Limb (tissue), 2 donors: ENCODE data around the gene ACTG1.

ENCODE experiments used
- DNase-seq, 2 donors: peaks; one replicate each; pipeline ENCODE4 v3.0.0-alpha.2; 2016; ENCODE audit errors: extremely low spot score in 2 of 2

ACTG1 gene

DNA sequence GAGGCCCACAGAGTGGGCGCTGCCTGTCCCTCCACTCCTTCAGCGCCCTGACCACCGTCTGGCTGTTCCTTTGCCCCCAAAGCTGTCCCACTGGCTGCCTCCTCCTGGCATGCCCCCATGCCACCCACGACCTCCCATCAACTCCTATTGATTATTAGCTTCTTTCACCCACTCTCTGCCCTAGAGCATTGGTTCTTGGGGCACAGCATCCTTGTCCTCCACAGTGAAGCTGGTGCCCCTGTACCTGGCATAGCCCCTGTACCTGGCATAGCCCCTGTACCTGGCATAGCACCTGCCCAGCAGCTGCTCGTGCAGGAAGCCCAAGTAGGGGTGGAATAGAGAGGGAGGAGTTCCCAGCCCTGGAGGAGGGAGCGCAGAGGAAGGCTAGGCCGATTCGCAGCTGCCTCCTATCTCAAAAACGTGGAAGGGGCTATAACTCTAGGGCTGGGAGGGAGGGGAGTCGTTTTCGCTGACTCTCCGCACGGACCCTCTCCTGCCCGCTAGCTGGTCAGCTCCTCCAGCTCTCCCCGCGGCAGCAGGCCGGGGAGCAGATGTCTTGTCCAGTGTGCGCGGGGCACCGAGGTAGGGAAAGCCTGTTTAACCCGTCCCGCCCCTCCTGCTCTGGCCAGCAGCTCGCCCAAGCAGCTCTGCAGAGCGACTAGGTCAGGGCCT lies 5.7 kb upstream of the ACTG1 start:
- DNase-seq: peak in 1 of 2 donors; percentile 40

DNA sequence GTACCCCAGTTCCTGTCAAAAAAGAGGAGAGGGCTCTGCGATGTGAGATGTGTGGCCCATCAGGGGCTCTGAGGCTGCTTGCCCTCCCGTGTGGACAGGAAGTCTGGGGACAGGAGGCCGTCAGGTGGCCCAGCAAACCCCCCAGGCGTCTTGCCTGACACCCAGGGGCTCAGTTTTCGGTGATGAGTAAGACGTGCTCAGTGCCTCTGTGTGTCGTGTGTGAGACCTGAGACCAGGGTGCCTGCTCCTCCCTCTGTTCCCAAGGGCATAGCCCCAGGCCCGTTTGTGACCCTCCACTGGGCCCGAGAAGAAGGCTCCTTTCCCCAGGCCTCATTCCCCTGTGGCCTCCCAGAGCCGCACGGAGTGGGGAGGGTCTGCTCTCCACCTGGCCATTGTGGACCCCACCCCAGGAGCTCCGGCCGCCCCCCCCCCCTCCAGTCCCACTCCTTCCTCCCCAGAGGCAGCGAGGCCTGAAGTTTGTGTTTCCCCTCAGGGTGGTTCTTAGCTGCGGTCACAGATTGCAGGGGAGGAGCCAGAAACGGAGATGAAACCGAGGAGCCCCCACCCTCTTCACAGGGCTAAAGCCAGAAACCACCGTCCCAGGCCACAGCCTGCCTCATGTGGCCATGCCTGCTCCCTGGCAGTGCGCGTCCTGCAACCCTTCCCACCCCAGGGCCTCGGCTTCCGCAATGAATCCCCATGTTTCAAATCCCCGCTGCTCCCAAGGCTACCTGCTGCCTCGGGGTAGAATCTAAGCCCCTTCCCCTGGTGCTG lies 4.9 kb upstream of the ACTG1 start:
- peak in 1 of 2 donors; percentile 36 for DNase-seq

DNA sequence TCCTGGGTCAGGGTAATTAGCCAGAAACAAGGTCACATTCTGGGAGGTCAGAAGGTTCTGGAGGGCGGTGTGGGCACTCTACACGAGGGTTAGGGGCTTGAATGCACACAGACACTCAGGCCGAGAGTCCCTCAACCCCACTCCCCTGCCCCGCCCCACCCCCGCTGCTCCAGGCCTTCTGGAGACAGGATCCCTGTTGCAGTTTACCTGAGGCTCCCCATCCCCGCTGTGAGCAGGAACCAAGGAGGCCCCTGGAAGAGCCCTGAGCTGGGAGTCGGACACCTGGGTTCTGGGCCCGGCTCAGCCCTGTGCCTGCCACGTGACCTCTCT lies 4.4 kb upstream of the ACTG1 start:
- peak in 1 of 2 donors; percentile 31 for DNase-seq

DNA sequence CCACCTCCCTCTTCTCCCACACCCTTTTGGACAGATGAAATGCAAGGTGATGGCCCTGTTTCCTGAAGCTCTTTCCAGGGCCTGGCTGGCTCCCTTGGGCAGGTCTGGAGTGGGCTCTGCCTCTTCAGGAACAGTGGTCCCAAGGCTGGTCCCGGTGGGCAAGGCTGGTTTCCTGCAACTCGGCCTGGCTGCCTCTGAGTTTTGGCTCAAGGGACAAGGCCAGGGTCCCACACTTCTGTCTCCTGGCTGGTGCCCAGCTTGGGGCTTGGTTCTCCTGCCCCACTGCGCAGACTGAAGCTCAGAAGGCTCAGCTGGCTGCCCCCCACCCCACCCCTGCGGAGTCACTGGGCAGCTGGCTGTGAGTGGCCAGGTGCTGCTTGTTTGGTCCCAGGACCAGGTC lies 3.8 kb upstream of the ACTG1 start:
- DNase-seq: peak in 1 of 2 donors; percentile 25

DNA sequence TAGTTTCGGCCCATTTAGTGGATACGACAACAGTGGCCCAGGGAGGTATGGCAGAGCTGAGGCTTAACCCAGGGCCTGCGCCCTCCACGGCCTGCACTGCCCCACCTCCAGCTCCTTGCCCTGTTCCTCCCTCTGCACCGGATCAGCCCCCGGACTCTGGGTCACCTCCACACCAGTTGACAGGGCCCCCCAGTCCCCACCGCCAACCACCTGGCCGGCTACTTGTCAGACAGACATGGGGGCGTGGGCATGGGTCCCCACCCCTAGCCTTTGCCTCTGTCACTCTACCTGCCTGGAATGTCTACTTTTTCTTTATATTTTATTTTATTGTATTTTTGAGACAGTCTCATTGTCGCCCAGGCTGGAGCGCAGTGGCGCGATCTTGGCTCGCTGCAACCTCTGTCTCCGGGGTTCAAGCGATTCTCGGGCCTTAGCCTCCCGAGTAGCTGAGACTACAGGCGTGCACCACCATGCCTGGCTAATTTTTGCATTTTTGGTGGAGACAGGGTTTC lies 3.0 kb upstream of the ACTG1 start:
- DNase-seq: no peak

DNA sequence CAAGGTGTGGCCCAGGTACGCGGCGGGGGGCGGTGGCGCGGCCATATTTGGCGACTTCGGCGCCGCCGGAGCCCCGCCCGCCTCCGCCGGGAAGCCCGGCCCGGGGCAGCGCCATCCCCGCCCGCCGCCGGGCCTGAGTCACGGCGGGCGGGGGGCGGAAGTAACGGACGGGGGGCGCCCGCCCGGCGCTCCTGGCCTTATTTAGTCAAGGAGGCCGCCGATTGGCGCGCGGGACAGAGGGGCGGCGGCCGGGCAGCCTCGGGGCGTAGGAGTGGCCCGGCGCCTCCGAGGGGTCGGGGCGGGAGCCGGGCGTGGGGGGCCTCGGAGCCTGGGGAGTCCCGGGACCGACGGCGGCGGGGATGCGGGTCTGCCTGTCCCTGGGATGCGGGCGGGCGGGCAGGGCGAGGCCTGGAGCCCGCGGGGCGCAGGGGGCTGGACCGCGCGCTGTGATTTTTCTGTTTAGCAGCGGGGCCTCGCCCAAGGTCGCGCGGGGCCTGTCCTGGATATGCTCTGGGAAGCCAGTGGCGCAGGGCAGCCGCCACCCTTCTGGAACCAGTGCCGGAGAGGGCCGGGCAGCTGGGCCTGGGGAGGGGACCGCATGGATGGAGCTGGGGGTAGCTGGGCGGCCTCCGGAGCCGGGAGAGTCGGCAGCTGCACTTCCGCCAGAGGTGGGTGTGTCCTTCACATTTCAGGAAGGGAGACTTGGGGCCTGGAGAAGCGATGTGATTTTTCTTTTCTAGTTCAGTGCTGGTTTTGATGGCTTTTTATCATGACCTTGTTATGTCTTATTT lies 2.3 kb upstream of the ACTG1 start:
- peak; percentile 80 for DNase-seq

DNA sequence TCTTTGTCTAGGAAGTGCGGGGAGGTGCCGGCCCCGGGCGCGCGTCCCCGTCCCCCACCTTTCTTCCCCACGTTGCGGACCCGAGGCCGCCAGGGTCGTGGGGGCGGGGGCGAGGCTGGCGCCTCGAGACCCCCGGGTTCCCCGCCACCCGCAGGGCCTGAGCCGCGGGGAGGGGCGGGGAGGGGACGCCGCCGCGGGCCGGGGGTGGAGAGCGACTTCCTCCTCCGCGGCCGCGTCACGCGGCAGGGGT lies 1.8 kb upstream of the ACTG1 start:
- peak in 1 of 2 donors; percentile 81 for DNase-seq

DNA sequence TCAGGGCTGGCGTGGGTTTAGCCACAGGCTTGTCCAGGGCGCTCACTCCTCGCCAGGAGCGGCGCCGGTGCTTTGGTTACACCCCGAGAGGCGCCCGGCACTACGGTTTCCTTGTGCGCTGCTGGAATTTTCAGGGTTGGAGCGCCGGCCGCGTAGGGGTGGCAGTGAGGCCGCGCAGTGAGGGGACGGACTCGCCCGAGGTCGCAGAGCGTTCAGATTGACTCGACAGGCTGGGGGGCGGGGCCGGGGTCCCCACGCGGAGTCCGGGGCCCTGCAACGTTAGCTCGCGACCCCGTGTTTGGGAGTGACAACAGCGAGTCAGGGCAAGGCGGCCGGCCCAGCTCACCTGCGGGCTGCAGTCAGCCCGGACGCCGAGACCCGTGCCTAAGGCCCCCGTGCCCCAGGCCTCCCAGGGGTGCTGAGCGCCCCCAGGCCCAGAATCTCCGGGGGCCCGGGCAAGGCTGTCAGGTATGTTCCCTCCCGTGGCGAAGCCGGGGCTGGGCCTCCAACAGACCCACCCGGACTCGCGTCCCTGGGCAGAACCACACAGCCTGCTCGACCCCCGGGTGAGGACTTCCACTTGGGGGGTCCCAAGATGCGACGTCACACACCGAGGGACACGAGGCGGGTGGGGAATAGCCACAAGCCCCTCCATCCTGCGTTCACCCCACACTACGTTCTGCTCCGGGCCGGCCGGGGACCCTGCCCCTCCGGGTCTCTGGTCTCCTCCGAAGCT lies 1.3 kb upstream of the ACTG1 start:
- peak; percentile 60 to 77 for DNase-seq

DNA sequence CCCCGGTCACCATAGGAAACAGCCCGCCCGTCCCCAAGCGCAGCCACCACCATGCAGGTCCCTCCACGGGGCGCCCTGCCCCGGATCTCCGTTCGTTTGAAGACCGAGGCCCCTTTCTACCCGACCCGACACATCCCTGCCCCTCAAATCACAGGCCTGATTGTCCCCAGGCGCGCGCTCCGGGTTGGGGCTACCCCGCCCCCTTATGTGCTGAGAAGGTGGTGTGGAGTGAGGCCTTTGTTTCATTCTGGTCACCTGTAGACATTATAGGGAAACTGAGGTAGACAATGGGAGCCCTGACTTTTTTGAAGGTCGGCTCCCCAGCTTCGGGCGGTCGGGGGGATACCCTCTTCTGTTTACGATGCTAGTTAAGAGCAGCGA lies 763 bp upstream of the ACTG1 start:
- peak in 1 of 2 donors; percentile 80 for DNase-seq

DNA sequence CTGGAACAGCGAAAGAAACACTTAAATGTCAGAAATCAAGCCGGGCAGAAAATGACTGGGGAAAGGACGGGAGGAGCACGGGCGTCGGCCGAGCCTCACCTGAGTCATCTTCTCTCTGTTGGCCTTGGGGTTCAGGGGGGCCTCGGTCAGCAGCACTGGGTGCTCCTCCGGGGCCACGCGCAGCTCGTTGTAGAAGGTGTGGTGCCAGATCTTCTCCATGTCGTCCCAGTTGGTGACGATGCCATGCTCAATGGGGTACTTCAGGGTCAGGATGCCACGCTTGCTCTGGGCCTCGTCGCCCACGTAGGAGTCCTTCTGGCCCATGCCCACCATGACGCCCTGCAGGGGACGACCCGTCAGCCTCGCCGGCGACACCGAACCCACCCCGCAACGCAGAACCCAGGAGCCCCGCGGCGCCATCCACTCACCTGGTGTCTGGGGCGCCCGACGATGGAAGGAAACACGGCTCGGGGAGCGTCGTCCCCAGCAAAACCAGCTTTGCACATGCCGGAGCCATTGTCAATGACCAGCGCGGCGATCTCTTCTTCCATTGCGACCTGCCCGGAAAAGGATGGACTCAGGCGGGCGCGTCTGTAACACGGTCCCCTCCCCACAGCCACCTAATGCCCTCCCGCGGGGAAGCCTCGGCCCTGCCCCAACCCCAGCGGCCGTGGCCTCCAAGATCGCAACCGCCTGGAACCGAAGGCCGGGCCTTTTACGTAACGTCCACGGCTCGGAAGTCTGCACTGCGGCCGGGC lies 616 bp downstream of the ACTG1 start:
- peak in 1 of 2 donors; percentile 45 for DNase-seq

DNA sequence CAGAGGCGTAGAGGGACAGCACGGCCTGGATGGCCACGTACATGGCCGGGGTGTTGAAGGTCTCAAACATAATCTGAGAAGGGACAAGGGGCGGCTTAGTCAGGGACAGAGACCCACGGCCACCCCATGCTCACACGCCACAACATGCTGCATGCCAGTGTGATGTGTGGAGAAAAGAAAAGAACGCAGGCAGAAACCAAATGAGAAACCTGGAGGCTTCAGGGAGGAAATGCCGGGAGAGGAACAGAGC lies 1.1 kb downstream of the ACTG1 start:
- DNase-seq: peak in 1 of 2 donors; percentile 50

DNA sequence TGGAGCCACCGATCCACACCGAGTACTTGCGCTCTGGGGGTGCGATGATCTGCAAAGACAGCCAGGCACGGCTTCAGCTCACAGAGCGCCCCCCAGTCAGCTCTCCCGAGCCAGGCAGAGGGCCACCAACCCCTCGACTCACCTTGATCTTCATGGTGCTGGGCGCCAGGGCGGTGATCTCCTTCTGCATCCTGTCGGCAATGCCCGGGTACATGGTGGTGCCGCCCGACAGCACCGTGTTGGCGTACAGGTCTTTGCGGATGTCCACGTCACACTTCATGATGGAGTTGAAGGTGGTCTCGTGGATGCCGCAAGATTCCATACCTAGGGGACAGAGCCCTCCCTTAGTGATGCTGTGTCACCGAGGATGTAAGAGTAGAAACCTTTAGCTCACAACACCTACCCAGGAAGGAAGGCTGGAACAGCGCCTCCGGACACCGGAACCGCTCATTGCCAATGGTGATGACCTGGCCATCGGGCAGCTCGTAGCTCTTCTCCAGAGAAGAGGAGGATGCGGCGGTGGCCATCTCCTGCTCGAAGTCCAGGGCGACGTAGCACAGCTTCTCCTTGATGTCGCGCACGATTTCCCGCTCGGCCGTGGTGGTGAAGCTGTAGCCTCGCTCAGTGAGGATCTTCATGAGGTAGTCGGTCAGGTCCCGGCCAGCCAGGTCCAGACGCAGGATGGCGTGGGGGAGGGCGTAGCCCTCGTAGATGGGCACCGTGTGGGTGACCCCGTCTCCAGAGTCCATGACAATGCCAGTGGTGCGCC lies 1.6 kb downstream of the ACTG1 start:
- peak in 1 of 2 donors; percentile 42 for DNase-seq

DNA sequence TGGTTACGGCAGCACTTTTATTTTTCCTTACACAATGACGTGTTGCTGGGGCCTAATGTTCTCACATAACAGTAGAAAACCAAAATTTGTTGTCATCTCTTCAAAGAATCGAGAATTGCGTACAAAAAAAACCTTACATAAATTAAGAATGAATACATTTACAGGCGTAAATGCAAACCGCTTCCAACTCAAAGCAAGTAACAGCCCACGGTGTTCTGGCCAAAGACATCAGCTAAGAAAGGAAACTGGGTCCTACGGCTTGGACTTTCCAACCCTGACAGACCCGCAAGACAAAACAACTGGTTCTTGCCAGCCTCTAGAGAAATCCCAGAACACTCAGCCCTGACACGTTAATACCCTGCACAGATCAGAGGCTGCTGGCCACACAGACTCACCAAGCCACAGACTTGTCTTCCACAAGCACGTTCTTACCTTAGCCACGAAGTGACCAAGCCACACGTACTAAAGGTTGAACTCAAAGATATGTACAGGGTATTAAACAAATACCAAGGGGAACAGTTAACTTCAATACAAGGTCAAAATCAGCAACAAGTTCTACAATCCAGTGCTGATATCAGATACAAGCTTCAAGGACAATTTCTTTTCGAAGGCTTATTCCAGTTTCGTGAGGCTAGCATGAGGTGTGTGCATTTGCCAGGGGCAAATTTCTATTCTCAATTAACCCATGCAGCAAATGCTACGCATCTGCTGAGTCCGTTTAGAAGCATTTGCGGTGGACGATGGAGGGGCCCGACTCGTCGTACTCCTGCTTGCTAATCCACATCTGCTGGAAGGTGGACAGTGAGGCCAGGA lies 2.4 kb downstream of the ACTG1 start:
- DNase-seq: peak in 1 of 2 donors; percentile 29

DNA sequence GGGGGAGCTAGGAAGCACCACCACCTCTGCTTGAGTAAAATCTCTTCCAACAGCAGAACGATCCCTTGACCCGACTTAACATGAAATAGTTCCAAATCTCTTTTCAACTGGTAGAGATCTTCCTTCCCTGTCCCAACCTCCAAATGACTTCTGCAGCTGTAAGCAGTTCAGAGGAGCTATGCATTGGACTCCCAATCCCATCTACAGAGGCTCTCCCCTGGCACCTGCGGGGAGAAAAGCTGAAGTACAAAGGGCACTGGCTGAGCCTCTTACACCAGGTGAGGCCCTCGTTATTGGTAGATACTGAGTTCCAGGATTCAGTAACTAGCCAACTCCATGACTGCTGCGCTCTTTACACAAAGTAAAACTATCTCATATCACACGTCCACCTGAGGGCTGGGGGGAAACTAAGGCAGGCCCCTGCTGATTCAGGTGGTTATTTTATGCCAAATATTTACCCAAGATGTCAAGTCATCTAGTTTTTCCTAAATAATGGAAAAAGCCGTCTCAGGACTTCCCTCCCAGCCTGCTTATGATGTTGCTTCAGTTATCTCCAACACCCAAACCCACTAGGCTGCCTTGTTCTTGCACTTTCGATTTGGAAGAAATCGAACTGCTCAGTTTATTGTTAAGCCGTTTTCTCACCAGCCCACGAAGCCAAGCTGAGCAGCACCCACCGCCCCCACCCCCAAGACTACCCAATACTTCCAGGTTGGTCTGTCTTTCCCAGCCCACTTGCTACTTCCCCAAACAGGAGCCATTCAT lies 3.2 kb downstream of the ACTG1 start:
- DNase-seq: peak in 1 of 2 donors; percentile 29

DNA sequence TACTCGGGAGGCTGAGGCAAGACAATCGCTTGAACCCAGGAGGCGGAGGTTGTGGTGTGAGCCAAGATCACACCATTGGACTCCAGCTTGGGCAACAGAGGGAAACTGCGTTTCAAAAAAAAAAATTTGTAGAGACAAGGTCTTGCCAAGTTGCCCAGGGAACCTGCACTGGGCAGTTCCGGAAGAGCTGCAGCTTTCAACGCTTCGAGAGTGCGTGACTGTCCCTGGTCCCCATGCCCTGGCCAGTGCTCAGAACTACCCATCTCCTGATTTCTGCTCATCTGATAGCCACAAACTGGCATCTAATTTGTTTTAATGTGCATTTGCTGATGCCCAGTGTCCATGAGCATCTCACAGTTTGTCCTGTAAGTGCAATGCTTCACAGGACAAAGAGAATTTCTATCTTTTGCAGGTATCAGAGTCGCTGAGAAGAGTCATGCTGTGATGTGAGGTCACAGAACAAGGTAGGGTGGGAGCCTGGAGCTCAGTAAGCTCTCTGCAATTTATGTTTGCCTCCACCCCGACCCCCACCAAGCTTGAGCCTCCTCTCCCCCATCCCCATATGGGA lies 3.9 kb downstream of the ACTG1 start:
- DNase-seq: peak in 1 of 2 donors; percentile 36

DNA sequence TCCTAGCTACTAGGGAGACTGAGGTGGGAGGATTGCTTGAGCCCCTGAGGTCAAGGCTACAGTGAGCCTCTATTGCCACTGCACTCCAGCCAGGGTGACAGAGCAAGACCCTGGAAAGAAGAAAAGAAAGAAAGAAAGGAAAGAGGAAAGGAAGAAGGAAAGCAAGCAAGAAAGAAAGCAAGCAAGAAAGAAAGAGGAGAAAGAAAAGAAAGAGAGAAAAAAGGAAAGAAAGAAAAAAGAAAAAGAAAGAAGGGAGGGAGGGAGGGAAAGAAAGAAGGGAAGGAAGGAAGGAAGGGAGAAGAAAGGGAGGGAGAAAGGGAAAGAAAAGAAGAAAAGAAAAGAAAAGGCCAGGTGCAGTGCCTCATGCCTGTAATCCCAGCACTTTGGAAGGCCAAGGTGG lies 9.0 kb downstream of the ACTG1 start:
- no peak for DNase-seq

DNA sequence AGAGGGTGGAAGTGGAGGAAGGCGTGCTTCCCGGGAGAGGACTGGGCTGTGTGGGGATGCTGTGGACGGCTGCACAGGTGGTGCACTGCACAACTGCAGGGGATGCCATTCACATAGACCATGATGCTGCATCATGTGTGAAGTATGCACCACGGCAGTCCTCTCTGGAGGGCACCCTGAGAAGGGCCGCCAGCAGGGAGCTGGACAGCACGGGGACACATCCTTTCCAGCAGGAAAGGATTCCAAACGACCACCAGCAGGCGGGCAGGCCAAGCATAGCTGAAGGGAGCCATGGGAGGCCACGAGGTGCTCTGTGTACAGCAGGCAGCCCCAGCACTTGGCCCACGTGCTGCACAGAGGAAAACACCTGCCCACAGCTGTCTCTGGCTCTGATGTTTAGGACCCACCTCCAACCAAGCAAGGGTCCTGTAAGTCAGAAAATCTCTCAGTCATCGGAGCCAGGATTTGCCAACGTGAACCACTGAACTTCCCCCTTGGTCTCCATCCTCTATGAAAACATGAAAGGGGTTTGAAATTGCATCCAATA lies 10.1 kb downstream of the ACTG1 start:
- no peak for DNase-seq

DNA sequence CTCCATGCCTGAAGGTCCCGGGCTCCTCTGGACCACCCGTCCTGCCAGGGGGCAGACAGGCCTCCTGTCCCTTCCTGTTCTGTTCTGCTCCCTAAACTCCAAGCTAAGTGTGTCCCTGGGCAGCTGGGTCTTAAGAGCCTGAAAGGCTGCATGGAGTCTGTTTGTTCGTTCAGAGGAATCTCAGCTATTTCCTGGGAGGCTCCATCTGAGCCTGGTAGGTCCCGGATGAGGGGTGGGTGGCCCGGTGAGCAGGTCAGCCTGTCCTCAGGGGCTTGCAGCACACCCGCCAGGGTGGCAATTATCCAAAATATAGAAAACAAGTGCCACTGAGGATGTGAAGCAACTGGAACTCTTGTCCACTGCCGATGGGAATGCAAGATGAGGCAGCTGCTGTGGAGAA lies 12.6 kb downstream of the ACTG1 start:
- peak in 1 of 2 donors; percentile 29 for DNase-seq
